ENCODE results near the gene AGBL4.

Gene AGBL4

DNA sequence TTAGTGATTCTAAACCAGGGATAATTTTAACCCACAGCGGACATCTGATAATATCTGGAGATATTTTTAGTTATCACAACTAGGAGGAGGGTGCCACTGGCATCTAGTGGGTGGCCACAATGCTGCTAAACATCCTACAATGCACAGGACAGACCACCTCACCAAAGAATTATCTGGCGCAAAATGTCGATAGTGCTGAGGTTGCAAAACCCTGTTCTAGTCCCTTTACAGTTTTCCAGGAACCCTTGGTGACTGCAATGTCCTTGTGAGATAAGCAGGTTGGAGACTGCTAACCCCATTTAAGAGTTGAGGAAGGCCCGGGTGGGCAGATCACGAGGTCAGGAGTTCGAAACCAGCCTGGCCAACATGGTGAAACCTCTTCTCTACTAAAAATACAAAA, 1083.9 kb downstream of the AGBL4 start:
- DNase-seq = no peak

GRCh38 chr1:48939042-48939441, 1084.7 kb downstream of the AGBL4 start:
- DNase-seq = no peak

DNA sequence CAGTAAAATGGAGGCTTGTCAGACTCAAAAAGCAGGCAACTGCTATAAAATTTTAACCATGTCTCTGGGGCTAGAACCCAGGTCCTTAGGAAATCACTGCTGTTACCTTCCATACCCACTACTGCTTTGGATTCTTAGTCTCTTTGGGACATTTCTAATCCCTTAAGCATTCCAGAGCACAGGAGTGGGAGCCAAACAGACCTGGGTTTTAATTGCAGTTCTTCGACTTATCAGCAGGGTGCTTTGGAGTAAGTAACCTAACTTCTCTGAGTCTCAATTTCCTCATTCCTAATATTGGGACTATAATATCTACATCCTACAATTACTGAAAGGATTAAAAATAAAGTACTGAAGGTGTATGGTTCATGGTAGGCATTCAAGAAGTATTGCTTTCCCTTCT, 1086.0 kb downstream of the AGBL4 start:
- DNase-seq = no peak

GRCh38 chr1:48936436-48936835, 1087.3 kb downstream of the AGBL4 start:
- DNase-seq = no peak

DNA sequence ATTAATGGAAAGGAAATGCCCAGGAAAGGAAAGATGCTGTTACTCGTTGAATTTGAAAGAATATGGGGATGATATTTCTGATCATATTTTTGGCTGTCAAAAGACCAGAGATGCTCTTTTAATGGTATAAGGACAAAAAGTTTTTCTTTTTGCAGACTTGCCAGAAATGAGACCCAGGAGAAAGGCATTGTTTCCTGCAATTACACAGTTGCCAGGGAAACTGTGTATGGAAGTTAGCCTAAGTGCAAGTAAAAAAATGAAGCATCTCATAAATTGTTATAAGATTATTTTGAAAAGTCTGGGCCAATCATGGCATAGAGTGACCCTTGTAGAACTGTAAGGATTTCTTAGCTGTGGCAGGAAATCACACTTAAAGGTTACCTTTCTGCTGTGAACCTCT, 1091.4 kb downstream of the AGBL4 start:
- DNase-seq = no peak

DNA sequence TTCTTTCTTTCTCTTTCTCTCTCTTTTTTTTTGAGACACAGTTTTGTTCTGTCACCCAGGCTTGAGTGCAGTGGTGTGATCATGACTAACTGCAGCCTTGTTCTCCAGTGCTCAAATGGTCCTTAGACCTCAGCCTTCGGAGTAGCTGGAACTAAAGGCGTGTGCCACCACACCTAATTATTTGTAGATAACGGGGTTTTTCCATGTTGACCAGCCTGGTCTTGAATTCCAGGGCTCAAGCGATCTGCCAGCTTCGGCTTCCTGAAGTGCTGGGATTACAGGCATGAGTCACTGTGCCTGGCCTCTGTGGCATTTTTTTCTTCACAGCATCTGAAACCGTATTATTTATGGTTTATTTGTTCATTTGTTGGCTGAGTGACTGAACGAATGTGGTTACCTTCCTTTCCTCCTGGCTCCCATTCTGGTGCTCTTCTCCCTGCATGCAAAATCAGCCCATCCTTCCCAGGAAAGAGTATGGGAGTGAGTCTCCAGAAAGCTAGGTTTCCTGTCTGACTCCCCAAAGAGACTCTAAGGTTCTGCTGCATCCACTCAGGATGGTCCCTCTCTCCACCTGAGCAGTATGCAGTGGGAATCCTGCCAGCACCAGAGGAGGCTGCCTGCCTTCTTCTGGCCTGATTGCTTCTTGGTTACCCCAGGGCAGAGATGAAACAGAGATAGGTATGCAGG, 1092.1 kb downstream of the AGBL4 start:
- DNase-seq = no peak

GRCh38 chr1:48930011-48930410, 1093.7 kb downstream of the AGBL4 start:
- no peak for DNase-seq

GRCh38 chr1:48924099-48924498, 1099.7 kb downstream of the AGBL4 start:
- DNase-seq = no peak

GRCh38 chr1:48923116-48923515, 1100.6 kb downstream of the AGBL4 start:
- no peak for DNase-seq

DNA sequence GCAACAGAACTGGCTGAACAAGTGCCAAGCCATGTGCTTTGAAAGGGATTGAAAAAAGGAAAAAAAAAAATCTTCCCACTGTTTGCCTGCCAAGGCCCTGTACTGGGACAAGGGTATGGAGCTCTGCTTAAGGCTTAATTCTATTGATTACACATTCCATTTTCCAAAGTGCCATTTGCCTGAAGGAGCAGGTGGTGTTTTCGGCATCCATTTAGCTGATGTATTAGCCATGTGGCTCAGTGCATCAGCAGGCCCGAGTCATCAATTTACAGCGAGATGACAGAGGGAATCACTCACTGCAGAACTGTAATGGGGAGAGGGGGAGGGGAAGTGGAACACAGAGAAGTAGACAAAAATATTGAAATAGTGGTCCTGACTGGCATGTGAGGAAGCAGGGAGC, 1102.9 kb downstream of the AGBL4 start:
- no peak for DNase-seq

GRCh38 chr1:48917901-48918603, 1105.7 kb downstream of the AGBL4 start:
- no peak for DNase-seq

- no peak for DNase-seq
Measured at GRCh38 chr1:48917070-48917454, 1106.7 kb downstream of the AGBL4 start.

DNA sequence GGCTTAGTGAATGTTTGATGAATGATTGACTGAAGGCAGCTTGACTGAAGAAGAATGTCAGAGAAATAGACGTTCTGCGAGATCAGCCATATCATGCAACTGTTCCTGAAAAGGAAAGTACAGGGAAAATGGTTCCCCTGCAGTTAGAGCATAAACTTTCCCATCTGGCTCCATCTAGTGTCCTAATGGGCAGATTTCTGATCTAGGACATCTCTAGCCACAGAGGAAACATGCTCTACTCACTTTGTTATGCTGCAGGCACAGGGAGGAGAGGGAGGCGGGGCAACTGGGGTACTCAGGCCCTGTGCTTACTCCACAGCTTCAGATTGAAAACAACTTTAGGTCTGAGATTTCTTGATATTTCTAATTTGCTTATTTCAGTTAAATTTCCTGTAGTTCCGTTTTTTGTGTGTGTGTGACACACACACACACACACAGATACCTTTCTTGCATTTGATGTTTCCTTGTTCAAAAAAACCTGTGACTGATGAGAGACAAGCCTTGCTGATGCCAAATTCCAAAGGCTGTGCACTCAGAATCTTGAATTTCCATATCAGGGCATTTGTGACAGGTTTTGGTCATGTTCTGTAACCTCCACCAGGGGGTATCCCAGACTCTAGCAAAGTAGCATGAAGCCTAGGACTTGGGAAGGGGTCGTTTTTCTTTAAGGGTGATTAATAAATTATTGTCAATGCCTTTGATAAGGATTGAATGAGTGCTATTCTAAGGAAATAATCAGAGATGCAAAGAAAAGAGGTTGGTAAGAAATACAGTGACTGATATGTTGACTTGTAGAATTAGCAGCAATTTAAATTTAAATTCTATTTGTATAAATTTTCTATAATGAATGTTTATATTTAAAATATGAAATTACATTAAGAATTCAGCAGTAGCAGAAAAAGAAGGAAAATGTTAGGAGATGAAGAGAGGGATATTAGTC, 1107.4 kb downstream of the AGBL4 start:
- no peak for DNase-seq

DNA sequence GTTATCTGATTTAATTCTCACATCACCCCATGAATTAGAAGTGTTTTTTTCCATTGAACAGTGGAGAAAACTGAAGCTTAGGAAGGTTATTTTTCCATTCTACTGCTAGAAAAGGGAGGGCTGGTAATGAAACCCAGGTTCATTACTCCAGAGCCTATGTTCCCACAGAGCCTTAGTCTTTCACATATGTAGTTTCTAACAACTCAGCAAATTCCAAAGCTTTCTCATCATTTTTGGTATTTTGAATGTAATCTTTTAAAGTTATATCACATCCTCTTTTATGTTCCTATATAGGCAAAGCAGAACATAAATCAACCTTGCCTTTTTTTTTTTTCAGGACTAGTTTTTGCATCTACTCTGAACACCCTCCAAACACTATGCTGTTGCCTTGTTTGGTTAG, 1115.1 kb downstream of the AGBL4 start:
- DNase-seq = no peak

DNA sequence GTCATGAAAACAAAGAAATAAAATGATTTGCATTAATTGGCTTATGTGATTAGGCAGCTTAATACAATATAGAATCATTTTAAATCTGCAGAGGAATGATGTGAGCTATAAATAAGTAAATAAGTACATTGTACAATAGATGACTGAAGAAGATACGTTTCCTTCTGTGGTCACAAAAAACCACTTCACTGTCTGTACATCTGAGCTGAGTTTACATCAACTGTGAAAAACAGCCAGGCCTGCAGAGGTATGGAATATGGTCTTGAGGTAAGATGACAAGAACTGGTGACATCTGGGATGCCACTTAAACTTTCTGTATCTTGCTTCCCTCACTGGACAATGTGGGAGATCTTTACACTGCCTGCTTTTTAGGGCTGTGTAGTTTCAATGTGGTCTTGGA, 1117.0 kb downstream of the AGBL4 start:
- no peak for DNase-seq

DNA sequence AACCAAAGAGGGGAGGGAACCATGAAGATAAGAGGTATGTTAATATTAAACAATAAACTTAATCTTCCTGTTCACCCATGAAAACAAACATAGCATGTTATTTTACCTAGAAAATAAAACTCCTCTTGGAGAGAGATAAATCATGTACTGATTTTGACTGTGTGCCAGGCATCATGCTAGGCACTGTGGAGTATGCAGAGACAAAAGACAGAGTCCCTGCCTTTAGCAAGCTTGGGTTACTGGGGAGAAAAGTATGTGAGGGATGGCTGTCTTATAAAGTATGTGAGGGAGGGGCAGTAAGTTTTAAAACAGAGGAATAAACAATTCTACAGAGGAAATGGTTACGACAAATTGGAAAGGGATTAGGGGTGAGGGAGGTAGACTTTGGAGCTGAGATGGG, 1117.6 kb downstream of the AGBL4 start:
- DNase-seq = no peak

DNA sequence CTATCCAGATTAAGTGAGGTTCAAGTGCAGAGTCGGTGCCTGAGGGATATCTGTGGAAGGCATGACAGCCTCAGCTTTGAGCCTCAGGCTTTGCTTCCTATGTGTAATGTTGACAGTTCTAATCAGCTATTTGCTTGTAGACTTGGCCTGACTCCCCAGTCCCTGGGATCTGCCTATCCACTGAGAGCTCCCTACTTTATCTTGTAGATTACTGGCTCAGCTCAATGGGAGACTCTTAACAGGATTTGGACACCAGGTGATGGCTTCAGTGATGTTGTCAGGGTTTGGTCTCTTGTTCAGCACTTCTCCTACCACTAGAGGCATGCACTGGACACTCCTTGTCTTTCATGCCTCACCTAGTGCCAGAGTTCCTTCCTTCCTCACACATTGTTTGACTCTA, 1120.5 kb downstream of the AGBL4 start:
- DNase-seq = no peak

- no peak for DNase-seq
Measured at GRCh38 chr1:48898894-48899293, 1124.9 kb downstream of the AGBL4 start.

- no peak for DNase-seq
Measured at GRCh38 chr1:48889615-48890014, 1134.1 kb downstream of the AGBL4 start.

- no peak for DNase-seq
Measured at GRCh38 chr1:48889082-48889481, 1134.7 kb downstream of the AGBL4 start.

DNA sequence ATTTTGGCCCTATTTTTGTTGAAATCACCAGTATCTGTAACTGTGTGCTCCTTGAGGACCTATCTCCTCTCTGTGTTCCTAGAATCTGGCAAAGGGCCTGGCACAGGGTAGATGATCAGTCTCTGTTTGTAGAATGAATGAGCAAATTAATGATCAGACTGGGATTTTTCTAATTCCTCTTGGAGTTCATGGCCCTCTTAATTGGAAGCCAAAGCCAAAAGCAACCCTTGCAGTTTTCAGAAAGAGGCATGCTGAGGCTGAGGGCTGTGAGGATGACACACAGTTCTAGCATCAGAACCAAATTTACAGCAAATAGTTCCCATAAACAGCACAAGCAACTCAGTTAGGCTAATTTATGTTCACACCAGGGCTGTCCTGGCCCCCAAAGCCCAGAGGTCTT, 1136.0 kb downstream of the AGBL4 start:
- no peak for DNase-seq

GRCh38 chr1:48882020-48882419, 1141.7 kb downstream of the AGBL4 start:
- no peak for DNase-seq

- no peak for DNase-seq
Measured at GRCh38 chr1:48878191-48878940, 1145.4 kb downstream of the AGBL4 start.

Data from HCEC 1CT (cell line).